ENCODE data around the gene EBF4. TPM values are rescaled to one million over a fixed set of nuclear protein-coding genes. Genes with fewer than 3 reads are reported as not detected.

EBF4 gene
- total and polyA plus RNA-seq, 12 donors = 1.6 to 29.7 (median 10.2) TPM

GRCh38 chr20:2692886-2693285 lies 306 bp downstream of the EBF4 start:
- peak overlapping the region in 1 of 5 donors; percentile 87 for H3K27ac ChIP-seq
- no peaks in the 10 kb centered on the region for H3K27me3 ChIP-seq
- H3K4me1 ChIP-seq (replicated peaks in 1 of 2) = peaks cover 0 to 3% of the 10 kb centered on the region in 2 donors
- TF ChIP-seq CTCF (IDR thresholded peaks at IDR 0.05) = no peak
- no peak for TF ChIP-seq POLR2A (IDR thresholded peaks at IDR 0.05)
- peak overlapping the region in 1 of 4 donors; percentile 54 for H3K4me3 ChIP-seq
- WGBS, 4 donors = 2% methylated on average over 25 to 59 of the region's 64 CpGs; no CpG with 5 or more reads in 2 of the 4 donors
- H3K9me3 ChIP-seq (replicated peaks in 1 of 3) = no peaks in the 10 kb centered on the region
- intact Hi-C loops (cut with DNase I) = no loop called here
- peak in 1 of 7 donors; percentile 37 for DNase-seq
- no peaks in the 10 kb centered on the region for H3K36me3 ChIP-seq (replicated peaks in 1 of 2)

- Histone ChIP-seq H3K27me3 (no peaks in the 10 kb centered on the region), H3K4me3 (peak overlapping the region in 1 of 4 donors; percentile 54), H3K27ac (peak overlapping the region in 1 of 5 donors; percentile 87), H3K36me3 (replicated peaks in 1 of 2) (no peaks in the 10 kb centered on the region), H3K4me1 (replicated peaks in 1 of 2) (peaks cover 0 to 3% of the 10 kb centered on the region in 2 donors), H3K9me3 (replicated peaks in 1 of 3) (no peaks in the 10 kb centered on the region)
- intact Hi-C loops (cut with DNase I) = no loop called here
- 3 to 10% (median 3%) methylated on average over 2 to 88 of the region's 89 CpGs; no CpG with 5 or more reads in 1 of the 4 donors for WGBS, 4 donors
- peak in 4 of 7 donors; percentile 19 to 51 (median 34) for DNase-seq
- no peak for TF ChIP-seq CTCF (IDR thresholded peaks at IDR 0.05)
- TF ChIP-seq POLR2A (IDR thresholded peaks at IDR 0.05) = no peak
Observed at GRCh38 chr20:2693286-2694007, 867 bp downstream of the EBF4 start.

- Histone ChIP-seq H3K9me3 (replicated peaks in 1 of 3) (no peaks in the 10 kb centered on the region), H3K4me3 (peak overlapping the region in 1 of 4 donors; percentile 54), H3K4me1 (replicated peaks in 1 of 2) (peaks cover 0 to 3% of the 10 kb centered on the region in 2 donors), H3K27me3 (no peaks in the 10 kb centered on the region), H3K36me3 (replicated peaks in 1 of 2) (no peaks in the 10 kb centered on the region), H3K27ac (no peak overlapping the region)
- intact Hi-C loops (cut with DNase I) = no loop called here
- DNase-seq = peak in 2 of 7 donors; percentile 21 to 50
- TF ChIP-seq POLR2A (IDR thresholded peaks at IDR 0.05) (no peak), CTCF (IDR thresholded peaks at IDR 0.05) (no peak)
- whole genome bisulfite sequencing, 4 donors = 29 to 66% (median 37%) methylated on average over 9 to 23 of the region's 23 CpGs
Observed at GRCh38 chr20:2694008-2694471, 1.5 kb downstream of the EBF4 start.

GRCh38 chr20:2694519-2694918 lies 1.9 kb downstream of the EBF4 start:
- intact Hi-C loops (cut with DNase I) = no loop called here
- Histone ChIP-seq H3K27me3 (no peaks in the 10 kb centered on the region), H3K36me3 (replicated peaks in 1 of 2) (no peaks in the 10 kb centered on the region), H3K27ac (no peak overlapping the region), H3K9me3 (replicated peaks in 1 of 3) (no peaks in the 10 kb centered on the region), H3K4me3 (no peak overlapping the region), H3K4me1 (replicated peaks in 1 of 2) (peaks cover 0 to 3% of the 10 kb centered on the region in 2 donors)
- WGBS, 4 donors = 68 to 79% (median 78%) methylated on average over 8 to 13 of the region's 13 CpGs
- TF ChIP-seq CTCF (IDR thresholded peaks at IDR 0.05) (no peak), POLR2A (IDR thresholded peaks at IDR 0.05) (no peak)
- DNase-seq = peak in 2 of 7 donors; percentile 6 to 48
